PC-3 (cell line): ENCODE results near the gene LGALS9C.
"Not testable (repeated sequence)": the region's sequence is repeated elsewhere in the genome, so short reads cannot be mapped to it uniquely, and the experiment has no call there.

Experiments
- CTCF ChIP-seq: fragments of 300-600 bp; sonication (generic); conservative IDR thresholded peaks from 2 replicates; pipeline ENCODE4 v1.5.1; 2017; ENCODE audit warnings: antibody characterized with exemption, low read depth, mild to moderate bottlenecking, low read length
- EZH2 ChIP-seq: fragments of 300-600 bp; sonication (generic); IDR thresholded peaks from one replicate; pipeline ENCODE4 v1.6.1; 2017; ENCODE audit warnings: antibody characterized with exemption, mild to moderate bottlenecking, low read length; ENCODE audit not compliant: unreplicated experiment
- EZH2phosphoT487 ChIP-seq: fragments of 300-600 bp; sonication (generic); IDR thresholded peaks from 2 replicates; pipeline ENCODE4 v1.6.1; 2018; ENCODE audit warnings: mild to moderate bottlenecking, antibody characterized with exemption, low read length, borderline replicate concordance

- not testable (repeated sequence) for TF ChIP-seq CTCF, EZH2, EZH2phosphoT487
These were observed 51.8 kb downstream of the LGALS9C start for GRCh38 chr17:18528435-18528834.
